ENCODE measurements around the gene MYL5.
"Not testable (repeated sequence)": the region's sequence is repeated elsewhere in the genome, so short reads cannot be mapped to it uniquely, and the experiment has no call there.

Gene MYL5

DNA sequence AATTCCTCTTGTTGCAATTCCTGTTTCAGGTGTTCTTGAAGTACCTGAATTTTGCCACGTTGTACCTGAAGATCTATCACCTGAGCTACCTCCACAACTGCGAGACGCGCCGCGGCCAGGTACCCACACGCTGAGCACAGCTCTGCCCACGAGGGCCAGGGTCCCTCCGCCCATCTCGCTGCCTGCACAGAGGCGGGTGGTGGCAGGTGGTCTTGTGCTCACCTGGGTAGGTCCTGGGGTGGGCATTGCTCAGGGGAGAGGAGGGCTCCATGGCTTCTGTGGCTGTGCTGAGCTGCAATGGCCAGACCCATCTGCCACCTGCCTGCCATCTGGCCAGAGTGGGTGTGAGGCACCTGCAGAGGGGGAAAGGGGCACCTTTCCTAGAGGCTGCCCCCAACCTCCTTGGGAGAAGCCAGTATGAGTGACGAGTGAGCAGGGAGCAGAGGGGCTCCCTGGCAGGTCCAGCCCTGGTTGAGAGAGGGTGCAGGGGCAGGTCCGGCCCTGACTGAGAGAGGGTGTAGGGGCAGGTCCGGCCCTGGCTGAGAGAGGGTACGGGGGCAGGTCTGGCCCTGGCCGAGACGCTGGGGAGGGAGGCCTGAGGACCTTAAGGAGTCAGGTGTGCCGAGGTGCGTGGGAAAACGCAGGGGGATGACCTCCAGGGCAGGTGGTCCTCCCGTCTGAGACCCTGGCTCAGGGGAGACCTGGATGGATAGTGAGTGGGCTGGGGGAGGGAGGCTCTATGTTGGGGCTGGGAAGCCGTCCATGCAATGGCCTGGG is 38.3 kb upstream of the MYL5 start:
- no peak for DNase-seq (ENCODE audit: low read depth, low spot score)

DNA sequence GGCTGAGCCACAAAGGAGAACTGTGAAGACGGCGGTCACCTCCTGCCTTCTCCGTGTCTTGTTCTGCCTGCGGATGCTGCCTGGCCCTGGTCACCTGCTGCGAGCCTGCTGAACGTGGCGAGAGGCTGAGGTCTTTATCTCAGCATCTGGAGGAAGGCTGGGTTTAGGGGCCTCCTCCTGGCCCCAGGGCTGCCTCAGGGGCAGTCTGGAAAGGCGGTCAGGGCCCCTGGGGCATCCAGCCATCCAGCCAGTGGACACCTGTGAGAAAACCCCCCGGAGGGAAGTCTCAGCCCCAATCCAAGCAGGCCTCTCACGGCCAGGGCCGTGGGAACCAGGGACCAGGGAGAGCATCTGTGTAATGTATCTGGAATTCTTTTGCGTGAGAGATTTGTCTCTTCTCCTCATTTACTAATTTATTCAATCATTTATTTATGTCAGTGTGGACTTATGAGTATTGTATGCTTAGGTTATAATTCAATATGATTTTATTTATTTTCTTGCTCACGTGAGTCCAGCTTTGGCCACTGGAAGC is 37.6 kb upstream of the MYL5 start:
- DNase-seq (ENCODE audit: low read depth, low spot score): no peak

GRCh38 chr4:637536-638280 is 36.6 kb upstream of the MYL5 start:
- no peak for DNase-seq (ENCODE audit: low read depth, low spot score)

DNA sequence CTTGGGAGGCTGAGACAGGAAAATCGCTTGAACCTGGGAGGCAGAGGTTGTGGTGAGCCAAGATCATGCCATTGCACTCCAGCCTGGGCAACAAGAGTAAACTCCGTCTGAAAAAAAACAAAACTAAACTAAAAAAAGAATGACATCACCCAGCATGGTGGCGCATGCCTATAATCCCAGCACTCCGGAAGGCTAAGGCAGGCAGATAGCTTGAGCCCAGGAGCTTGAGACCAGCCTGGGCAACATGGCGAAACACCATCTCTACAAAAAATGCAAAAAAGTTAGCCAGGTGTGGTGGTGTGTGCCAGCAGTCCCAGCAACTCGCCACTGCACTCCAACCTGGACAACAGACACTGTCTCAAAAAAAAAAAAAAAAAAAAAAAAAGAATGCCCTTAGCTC is 32.0 kb upstream of the MYL5 start:
- DNase-seq (ENCODE audit: low read depth, low spot score): not testable (repeated sequence)

DNA sequence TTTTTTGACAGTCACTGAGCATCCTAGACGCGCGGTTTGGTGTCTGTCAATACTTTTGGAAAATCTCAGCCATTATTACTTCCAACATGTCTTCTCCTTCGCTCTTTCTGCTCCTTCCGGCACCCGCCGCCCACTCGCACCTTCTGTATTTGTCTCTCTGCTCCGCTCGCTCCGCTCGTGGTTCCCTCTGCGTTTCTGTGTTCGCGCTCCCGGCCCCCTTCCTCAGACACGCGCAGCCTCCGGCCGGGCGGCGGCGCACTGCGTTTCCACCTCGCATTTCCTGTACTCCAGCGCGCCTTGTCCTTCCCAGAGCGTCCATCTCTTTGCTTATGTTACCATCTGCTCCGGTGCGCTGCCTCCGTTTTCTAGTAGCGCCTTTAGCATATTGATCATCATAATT is 27.9 kb upstream of the MYL5 start:
- DNase-seq (ENCODE audit: low read depth, low spot score): no peak

DNA sequence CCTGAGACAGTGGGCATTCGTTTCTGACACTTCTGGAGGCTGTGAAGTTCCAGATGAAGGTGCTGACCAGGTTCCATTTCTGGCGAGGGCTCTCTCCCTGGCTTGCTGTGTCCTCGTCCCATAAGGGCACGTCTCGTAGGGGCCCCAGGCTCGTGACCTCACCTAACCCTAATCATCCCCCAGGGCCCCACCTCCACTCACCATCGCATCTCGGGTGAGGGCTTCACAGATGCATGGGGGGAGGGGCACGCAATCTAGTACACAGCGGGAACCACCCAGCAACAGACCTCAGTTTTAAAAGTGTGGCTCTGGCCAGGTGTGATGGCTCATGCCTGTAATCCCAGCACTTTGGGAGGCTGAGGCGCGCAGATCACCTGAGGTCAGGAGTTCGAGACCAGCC is 26.9 kb upstream of the MYL5 start:
- DNase-seq (ENCODE audit: low read depth, low spot score): no peak

- no peak for DNase-seq (ENCODE audit: low read depth, low spot score)
These were observed 25.6 kb upstream of the MYL5 start for GRCh38 chr4:648579-649292.

GRCh38 chr4:649293-649625 is 25.1 kb upstream of the MYL5 start:
- DNase-seq (ENCODE audit: low read depth, low spot score): no peak

DNA sequence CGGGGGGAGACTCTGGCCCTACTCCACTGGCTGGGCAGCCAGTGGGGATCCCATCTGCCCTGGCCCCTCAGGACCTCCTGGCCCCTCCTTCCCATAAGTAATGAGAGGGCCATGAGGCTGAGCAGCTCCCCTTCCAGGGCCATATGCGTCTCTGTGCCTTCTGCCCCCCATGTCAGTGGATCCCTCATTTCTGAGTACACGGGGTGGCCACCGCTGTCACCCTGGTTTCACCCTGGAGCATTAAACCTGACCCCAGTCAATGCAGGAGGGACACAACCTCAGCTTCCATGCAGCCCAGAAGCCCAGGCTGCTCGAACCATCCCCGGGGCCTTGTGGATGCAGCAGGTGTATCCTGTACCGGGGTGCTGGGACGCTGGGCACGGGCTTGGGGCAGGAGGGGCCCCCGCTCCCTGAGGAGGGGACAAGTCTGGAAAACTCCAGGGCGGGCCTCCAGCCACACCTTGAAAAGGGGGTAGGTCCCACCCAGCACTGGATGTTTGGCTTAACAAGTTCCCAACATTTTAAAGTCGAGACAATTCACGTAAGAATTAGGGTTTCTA is 24.5 kb upstream of the MYL5 start:
- no peak for DNase-seq (ENCODE audit: low read depth, low spot score)

DNA sequence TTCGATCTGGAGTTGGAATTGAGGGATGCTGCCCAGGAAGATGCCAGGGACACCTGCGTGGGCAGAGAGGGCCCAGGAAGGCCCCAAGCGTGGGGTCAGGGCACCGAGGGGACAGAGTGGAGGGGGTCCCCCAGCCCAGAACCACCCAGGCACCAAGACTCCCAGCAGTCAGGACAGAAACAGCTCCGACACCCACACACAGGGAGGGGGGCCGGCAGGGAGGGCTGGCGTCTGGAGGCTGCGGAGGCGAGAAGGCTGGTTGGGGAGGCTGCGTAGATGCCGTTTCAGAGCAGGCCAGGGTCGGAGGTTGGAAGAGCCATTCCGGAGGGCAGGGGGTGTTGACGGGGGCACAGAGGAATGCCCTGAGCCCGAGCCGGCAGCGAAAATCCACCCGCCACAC is 23.9 kb upstream of the MYL5 start:
- DNase-seq (ENCODE audit: low read depth, low spot score): no peak

- DNase-seq (ENCODE audit: low read depth, low spot score): no peak
These were observed 23.1 kb upstream of the MYL5 start for GRCh38 chr4:650951-651883.

DNA sequence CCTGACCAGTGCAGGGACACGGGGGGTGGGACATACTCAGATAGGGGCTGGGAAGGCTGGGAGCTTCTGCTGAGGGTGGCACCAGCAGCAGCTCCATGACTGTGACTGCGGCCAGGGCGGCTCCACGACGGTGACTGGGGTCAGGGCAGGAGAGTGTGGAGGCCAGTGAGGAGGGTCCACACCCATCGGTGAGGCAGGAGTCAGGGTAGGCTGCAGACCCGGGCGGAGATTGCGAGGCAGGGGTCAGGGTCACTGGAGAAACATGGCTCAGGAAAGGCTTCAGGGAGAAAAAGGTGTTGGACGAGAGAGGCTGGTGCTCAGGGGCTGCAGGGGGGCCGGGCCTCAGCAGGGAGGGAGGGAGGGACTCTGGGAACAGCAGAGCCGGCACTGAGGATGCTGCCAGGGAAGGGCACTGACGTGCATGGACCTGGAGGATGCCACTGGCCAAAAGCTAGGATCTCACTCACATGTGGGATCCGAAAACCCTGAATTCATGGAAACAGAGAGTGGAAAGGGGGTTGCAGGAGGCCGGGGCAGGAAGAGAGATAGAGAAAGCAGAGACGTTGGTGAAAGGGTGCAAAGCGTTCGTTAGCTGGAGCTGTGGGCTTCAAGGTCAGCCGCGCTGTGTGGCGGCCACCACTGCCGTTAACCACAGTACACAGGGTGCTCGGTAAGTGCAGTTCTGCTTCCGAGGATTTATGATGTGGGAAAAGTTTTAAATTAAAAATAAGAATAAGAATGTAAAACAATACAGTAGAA is 22.3 kb upstream of the MYL5 start:
- DNase-seq (ENCODE audit: low read depth, low spot score): no peak

DNA sequence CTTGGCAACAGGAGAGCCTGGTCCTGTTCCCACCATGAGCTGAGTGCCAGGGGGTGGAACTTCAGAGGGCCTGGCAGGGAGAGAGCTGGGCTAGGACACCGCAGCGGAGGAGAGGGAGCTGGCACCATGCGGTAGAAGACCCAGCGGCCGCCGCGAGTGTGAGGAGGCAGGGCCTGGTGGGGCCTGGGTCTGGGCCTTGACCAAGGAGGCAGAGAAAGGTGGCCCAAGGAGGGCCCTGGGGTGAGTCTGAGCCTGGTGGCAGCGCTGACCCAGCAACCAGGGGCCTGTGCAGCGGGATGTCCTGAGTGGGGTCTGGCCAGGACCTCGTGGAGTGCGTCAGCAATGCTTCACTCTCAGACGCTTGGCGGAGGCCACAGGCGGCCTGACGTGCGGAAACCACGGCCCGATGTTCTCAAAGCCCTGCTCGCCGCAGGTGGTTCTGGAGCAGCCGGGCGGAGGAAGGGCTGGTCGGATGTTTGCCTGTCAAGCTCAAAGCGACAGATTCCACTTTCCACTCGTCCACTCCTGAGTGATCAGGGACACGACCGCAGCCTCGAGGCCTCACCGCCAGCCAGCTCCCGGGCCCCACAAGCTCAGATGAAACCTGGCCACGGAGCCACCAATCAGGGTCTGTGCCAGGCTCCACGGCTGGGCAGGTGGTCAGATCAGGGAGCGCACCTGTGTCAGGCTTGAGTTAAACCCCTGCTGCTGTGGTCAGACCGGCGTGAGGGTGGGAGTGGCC is 21.1 kb upstream of the MYL5 start:
- DNase-seq (ENCODE audit: low read depth, low spot score): no peak

GRCh38 chr4:653831-654502 is 20.4 kb upstream of the MYL5 start:
- DNase-seq (ENCODE audit: low read depth, low spot score): no peak

- DNase-seq (ENCODE audit: low read depth, low spot score): no peak
These were observed 19.9 kb upstream of the MYL5 start for GRCh38 chr4:654503-654845.

GRCh38 chr4:654871-655463 is 19.4 kb upstream of the MYL5 start:
- no peak for DNase-seq (ENCODE audit: low read depth, low spot score)

GRCh38 chr4:655464-656151 is 18.7 kb upstream of the MYL5 start:
- no peak for DNase-seq (ENCODE audit: low read depth, low spot score)

Measured in astrocyte of the hippocampus (primary cell).